ENCODE data around the gene BEGAIN.

BEGAIN gene

DNA sequence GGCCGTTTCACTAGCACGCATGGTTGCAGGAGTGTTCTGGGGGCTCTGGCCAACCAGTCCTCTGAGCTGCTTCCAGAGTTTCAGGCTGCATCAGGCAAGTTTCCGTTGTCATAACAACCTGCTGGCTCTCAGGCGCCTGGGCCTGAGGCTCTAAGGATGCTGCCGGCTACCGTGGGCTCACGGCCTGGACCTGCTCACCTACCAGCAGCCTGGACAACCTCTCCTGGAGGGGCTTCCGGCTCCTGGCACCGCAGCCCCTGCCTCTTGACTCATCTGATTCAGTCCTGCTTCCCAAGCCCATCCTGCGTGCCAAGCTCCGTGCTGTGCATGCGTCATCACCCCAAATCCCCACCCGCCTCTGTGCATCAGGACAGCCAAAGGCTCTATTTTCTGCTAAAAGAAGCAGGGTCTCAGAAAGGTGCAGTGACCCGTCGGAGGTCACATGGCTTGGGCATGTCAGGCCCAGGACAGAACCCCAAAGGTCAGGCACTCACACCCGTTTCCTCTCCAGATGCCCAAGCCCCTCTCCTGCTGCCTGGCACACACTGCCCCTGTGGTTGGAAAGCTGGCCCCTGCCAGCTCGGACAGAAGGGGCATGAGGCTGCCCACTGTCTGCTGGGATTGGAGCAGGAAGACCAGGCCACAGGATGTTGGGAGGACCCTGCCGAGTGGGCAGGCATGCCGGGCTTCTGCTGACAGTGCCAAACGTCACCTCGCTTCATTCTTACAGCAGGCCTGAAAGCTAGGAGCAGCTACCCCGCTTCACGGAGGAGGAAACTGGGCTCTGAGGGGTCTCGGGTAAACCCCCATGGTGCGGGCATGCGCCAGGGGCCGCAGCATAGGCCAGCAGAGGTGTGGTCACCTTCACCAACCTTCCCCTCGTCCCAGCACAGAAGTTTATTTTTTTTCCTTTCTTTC lies 5.7 kb downstream of the BEGAIN start:
- no peak for DNase-seq (ENCODE audit: low read depth in 2 of 2)

DNA sequence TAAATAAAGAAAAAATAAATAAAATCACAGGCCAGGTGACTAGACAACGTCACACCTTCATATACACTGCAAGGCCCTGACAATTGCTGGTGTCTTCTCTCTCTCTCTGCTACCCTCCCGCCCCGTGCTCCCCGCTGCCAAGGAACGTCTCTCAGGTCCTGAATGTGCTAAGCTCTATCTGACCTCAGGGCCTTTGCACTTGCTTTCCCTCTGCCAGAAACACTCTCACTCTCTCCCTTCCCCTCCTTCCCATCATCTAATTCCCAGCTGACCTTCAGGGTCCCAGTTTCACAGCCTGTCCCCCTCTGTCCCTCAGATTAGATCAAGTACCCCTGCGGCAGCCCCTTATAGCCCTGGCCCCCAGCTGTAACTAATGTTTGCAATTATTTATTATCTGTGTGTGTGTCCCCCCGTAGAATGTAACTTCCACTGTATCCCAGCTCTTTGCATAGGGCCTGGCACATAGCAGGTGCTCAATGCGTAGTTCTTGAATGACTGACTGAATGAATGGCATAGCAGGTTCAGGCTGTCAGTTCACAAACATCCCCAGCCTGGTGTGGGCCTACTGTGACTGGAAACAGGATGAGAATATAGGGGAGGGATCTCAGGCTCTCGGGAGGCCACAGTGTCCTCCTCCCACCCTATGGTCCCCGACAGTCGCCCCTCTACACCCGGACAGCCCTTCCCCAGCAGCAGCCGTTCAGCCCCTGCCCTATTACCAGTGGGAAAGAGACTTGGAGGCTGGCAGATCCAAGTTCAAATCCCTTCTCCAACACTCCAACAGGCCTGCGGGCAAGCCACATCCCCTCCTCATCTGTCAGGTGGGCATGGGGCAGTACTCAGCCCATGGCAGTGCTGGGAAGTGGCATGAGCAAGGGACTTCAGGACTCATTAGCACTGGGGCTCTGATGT lies 6.6 kb downstream of the BEGAIN start:
- DNase-seq (ENCODE audit: low read depth in 2 of 2), result no peak

DNA sequence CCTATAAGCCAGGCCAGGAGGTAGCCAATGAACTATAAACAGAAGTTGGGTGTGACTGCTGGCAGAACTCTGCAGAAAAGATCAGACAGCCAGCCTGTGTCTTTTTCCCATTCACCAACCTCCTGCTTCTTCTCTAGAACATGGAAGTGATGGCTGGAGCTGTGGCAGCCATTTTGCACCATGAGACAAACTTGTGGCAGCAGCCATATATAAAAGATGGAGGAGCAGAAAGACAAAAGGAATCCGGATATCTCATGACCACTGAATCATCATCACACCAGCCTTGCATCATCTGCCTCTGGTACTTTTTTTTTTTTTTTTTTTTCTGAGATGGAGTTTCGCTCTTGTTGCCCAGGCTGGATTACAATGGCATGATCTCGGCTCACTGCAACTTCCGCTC lies 8.7 kb downstream of the BEGAIN start:
- DNase-seq (ENCODE audit: low read depth in 2 of 2), result no peak

GRCh38 chr14:100577986-100578431 lies 9.2 kb downstream of the BEGAIN start:
- no peak for DNase-seq (ENCODE audit: low read depth in 2 of 2)

DNA sequence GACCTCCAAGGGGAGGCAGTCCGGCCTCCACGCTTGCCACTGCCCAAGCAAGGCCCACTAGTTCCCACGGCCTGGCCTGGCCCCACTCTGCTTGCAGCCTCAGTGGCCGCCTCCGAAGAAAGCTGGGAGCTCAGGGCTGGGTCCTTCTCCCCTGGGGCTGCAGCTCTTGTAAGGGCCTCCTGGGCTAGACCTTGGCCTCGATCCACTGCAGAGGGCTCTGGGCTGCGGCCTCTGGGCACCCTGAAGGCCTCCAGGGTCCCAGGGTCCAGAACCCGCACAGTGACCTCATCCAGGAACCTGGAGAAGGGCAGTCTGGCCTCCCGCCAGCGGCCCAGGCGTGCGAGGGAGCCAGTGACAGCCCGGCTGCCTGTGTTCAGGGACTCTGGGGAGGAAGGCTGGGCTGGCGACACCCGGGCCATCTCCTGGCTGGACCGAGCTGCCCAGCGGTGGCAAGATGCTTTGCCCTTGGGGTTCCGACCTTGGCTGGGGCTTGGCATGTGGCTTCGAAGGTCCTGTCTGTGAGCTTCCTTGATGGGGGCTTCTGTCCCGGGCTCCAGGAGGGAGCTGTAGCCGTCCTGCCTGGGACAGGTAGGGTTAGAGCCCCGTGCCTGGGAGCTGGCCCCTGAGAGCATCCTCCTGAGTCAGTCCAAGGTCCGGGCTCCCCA lies 9.8 kb downstream of the BEGAIN start:
- DNase-seq (ENCODE audit: low read depth in 2 of 2), result no peak

GRCh38 chr14:100576091-100577085 lies 10.8 kb downstream of the BEGAIN start:
- DNase-seq (ENCODE audit: low read depth in 2 of 2), result no peak

DNA sequence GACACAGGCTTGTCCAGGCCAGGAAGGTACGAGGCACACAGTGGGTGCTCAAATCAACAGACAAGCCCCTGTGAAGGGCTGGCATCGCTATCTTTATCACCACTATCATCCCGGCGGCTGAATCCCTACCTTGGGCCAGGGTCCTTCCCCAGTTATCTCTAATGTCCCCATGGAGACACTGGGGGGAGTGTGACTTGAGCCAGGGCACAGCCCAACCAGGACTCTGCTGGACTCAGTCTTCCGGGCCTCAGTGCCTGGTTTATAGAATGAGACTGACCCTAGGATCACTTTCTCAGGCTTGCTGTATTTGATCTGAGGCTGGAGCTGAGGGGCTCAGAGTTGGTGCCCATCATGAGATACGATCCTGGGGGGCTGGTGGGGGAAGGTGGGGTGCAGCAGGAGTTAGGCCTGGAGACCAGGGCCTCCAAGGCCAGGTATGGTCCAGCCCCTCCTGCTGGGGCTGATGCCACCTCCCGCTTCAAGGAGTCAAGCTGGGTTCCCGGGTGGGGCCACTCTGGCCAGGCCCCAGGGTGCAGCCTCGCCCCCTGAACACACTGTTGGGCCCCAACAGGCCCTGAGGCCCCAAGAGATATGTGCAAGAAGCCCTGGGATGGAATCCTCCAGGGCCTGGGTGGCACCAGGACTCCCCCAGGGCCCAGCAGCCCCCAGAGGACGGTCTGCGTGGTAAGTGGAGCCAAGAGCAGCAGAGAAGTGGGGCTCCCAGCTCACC lies 11.8 kb downstream of the BEGAIN start:
- DNase-seq (ENCODE audit: low read depth in 2 of 2), result no peak

- DNase-seq (ENCODE audit: low read depth in 2 of 2), result no peak
Measured at GRCh38 chr14:100574642-100575031, 12.6 kb downstream of the BEGAIN start.

DNA sequence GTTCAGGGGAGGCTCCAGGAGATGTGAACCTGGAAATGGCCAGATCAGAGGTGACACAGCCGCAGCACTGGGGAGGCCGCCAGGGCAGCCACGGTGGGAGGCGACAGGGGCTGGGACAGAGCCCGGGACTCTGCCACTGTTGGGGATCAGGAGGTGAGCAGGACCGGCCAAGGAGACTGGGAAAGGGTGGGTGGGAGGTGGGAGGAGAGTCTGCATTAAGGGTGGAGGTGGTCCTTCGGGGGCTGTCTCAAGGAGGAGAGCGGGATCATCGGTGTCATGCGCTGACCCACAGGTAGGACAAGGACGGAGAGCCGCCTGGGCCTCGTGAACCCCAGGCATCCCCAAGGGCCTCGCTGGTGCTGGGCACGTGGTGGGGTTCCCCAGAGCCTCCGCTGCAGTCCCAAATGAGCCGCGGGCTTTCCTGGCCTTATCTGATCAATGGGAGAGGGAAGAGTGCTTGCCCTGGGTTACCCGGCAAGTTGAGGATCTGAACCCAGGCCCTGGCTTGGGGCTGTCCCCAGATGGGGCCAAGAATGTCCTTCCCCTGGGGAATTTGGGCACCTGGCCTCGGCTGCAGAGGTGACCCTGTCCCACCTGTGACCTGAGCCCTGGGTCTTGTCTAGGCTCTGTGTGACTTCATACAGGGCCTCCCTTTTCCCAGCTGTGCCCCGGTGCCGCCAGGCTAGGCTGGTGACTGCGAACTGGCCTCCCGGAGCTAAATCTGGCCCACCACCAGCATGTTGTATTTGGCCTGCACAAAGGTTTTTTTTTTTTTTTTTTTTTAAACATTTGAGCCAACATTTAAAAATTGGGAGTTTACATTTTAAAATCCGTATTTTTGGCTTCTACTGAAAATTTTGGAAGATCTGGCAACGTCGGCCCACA lies 13.2 kb downstream of the BEGAIN start:
- DNase-seq (ENCODE audit: low read depth in 2 of 2), result no peak

GRCh38 chr14:100573002-100573756 lies 14.0 kb downstream of the BEGAIN start:
- DNase-seq (ENCODE audit: low read depth in 2 of 2), result no peak

DNA sequence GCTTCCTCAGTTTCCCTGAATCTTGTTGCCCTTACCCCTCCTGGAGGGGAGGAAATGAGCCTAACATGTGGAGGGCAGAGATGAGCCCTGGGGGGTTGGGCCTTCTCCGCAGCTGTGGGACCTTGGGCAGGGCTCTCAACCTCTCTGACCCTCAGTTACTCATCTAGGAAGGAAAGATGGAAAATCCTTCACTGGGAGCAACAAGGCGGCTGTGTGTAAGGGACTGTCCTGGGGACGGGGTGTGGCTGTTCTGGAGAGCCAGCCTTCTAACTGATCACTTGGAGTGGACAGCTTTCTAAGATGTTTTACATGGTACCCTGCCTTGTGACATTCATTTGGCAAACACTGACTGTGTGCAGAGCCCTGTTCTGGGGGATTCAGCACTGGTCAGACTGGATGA lies 14.7 kb downstream of the BEGAIN start:
- DNase-seq (ENCODE audit: low read depth in 2 of 2), result no peak

- no peak for DNase-seq (ENCODE audit: low read depth in 2 of 2)
Measured at GRCh38 chr14:100571837-100572236, 15.4 kb downstream of the BEGAIN start.

DNA sequence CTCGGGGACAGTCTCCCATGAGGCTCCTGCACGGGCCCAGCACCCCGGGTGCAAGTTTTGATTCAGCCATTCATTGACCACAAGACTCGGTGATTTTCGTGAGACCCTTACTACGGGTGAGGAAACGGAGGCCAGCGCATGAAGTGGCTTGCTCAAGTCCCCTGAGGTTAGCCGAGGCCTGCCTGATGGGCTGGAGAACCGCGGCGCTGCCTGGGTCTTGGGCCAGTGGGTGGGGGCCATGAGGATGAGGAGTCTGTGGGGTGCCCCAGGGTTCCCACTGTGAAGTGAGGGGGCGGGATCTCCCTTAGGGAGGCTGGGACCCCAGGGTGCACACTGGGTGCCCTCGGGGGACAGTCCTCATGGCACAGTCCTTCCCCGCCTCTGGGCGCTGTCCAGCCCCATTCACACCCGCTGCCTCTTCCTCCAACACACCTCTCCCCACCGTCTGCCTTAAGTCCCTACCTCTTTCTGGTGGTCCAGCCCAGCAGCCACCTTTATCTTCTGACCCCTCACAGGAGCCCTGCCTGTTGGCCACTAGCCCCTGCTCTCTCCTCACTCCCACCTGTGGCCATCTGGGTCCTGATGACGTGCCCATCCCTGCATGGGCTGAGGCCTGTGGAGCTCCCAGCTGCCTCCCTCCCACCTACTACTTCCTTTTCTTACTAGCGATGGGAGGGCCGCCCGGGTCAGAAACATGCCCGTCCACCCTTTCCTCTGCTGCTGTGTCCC lies 16.3 kb downstream of the BEGAIN start:
- DNase-seq (ENCODE audit: low read depth in 2 of 2), result no peak

DNA sequence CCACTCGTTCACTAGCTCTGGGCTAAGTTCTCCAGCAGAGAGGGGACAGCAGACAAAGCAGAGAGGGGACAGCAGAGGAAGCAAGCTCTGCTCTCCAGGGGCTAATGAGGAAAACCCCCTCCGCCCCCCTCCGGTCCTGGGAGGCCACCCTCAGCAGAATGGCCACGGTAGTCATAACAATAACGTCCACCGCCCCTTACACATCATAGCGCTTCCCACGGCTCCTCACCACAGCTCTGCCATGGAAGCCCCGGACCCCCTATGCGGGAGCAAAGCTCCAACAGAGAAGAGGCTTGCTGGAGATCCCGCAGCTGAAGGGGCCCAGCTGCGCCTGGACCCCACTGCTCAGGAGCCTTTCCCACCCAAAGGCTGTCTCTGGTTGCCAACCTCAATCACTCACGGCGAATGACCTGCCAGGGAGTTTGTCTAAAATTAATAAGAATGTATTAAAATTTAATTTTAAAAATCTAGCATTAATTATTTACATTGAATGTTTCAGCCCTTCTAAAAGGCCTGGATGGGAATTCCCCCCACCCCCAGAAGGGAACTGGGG lies 17.4 kb downstream of the BEGAIN start:
- no peak for DNase-seq (ENCODE audit: low read depth in 2 of 2)

- DNase-seq (ENCODE audit: low read depth in 2 of 2), result no peak
Measured at GRCh38 chr14:100568998-100569733, 18.1 kb downstream of the BEGAIN start.

GRCh38 chr14:100568164-100568997 lies 18.8 kb downstream of the BEGAIN start:
- no peak for DNase-seq (ENCODE audit: low read depth in 2 of 2)

Measured in stimulated activated CD8-positive, alpha-beta memory T cell treated with anti-CD3 and anti-CD28 coated beads, Interleukin-15, amount 100 ng/mL, for 48 hours (primary cell).